GM12873 (cell line): ENCODE data around the gene SPOCK1.

Source experiments
- CTCF ChIP-seq: IDR thresholded peaks from 2 replicates; pipeline ENCODE4 v1.5.1; 2012; ENCODE audit warnings: low read depth, mild to moderate bottlenecking, moderate library complexity, low read length, control low read depth; ENCODE audit not compliant: insufficient read depth; ENCODE audit errors: missing control alignments

The SPOCK1 gene

GRCh38 chr5:137305971-137306602, 193.0 kb downstream of the SPOCK1 start:
- TF ChIP-seq CTCF: no peak

- TF ChIP-seq CTCF: no peak
These were observed 194.8 kb downstream of the SPOCK1 start for GRCh38 chr5:137304226-137304874.

GRCh38 chr5:137303509-137303908, 195.6 kb downstream of the SPOCK1 start:
- no peak for TF ChIP-seq CTCF

- TF ChIP-seq CTCF: no peak
These were observed 198.5 kb downstream of the SPOCK1 start for GRCh38 chr5:137300411-137301240.

- TF ChIP-seq CTCF: no peak
These were observed 202.8 kb downstream of the SPOCK1 start for GRCh38 chr5:137296213-137296781.

GRCh38 chr5:137294604-137295003, 204.5 kb downstream of the SPOCK1 start:
- no peak for TF ChIP-seq CTCF
